SW480 (cell line): ENCODE data around the gene TH.

Experiments used
- DNase-seq: peaks from one replicate; pipeline ENCODE4 v3.0.0-alpha.2; 2016; ENCODE audit warnings: low spot score

The TH gene

DNA sequence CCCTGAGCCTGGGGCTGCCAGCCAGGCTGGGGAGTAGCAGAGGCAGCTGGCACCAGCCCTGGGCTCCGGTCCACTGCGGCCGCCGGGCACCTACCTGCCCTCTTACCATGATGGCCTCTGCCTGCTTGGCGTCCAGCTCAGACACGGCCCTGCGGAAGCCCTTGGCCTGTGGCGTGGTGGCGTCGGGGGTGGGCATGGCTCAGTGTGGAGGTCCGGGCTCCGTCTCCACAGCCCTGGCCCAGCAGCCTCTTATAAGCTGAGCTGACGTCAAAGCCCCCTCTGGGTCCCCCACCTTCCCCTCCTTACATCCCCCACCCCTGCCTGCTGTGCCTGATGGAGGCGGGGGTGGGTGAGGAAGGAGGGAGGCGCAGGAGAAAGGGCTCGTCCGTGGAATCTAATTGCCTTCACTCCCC is at the start of gene TH:
Gene TH, minus strand, starts transcription at position 225 of the 413 bp plus-strand sequence. Its CDS starts 29 bp downstream, at position 196.
- DNase-seq = no peak

DNA sequence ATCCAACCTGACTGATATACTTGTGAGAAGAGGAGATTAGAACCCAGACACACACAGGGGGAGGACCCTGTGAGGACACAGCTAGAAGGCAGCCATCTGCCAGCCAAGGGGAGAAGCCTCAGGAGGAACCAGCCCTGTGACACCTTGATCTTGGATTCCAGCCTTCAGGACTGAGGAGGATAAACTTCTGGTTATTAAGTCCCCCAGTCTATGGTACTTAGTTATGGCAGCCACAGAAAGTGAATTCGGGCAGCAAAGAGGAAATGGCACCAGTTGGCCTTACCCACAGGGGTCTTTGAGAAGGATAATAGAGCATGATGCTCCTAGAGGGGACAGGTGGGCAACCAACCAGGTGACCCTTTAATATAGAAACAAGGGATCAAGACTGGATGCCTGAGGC is 49.4 kb upstream of the TH start:
- no peak for DNase-seq

DNA sequence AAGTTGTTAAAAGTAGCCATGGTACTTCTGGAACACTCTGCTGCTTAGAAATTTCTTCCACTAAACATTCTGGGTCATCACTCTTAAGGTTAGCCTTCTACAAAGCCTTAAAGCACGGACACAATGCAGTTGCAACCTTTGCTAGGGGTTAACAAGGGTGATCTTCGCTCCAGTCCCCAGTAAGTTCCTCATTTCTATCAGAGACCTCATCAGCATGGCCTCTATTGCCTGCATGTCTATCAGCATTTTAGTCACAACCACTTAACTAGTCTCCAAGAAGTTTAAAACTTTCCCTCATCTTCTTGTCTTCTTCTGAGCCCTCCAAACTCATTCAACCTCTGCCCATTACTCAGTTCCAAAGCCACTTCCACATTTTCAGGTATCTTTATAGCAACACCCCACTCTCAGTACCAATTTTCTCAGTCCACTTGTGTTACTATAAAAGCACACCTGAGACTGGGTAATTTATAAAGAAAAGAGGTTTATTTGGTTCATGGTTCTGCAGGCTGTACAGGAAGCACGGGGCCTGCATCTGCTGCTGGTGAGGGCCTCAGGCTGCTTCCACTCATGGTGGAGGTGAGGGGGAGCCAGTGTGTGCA is 48.7 kb upstream of the TH start:
- no peak for DNase-seq

DNA sequence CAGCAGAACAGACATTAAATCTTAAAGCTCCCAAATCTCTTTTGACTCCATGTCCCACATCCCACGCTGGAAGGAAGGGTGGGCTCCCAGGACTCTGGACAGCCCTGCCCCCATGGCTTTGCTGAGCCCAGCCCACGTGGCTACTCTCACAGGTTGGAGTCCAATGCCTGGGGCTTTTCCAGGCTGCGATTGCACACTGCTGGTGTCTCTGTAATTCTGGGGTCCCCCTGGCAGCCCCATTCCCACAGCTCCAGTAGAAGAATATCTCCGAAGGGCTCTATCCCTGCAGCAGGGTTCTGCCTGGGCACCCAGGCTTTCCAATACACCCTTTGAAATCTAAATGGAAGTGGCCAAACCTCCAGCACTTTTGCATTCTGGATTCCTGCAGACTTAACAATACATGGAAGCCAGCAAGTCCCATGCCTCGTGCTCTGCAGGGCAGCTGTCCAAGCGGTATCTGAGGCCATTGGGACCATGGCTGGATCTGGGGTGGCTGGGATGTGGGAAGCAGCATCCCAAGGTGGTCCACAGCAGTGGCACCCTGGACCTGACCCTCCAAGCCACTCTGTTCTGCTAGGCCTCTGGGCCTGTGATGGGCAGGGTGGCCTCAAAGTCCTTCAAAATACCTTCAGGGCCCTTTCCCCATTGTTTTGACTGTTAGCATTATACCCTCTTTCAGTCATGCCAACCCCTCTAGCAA is 47.9 kb upstream of the TH start:
- DNase-seq = no peak

DNA sequence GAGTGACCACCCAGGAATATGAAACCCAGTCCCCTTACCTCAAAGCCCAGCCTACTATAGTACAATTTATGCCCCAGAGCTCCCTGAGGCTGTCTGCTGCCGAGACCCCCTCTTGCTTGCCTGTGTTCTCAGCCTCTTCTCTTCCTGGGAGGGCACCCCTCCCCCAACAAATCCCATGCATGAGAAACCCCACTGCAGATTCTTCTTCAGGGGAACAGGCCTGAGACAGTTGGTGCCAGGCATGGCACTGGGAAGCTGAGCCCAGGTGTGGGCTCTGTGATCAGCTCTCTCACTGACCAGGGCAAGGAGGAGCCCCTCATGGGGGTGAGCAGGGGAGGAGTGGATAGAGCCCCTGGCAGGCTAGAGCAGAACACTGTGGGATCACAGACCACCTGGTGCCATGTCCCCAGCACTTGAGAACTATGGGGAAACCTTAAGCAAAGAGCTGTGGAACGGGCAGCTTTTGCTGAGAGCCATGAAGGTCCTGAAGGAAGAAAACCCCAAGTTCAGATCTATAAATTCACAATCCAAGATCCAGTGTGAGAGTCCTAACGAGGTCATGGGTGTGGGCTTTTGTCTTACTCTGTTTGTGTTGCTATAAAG is 46.5 kb upstream of the TH start:
- no peak for DNase-seq

DNA sequence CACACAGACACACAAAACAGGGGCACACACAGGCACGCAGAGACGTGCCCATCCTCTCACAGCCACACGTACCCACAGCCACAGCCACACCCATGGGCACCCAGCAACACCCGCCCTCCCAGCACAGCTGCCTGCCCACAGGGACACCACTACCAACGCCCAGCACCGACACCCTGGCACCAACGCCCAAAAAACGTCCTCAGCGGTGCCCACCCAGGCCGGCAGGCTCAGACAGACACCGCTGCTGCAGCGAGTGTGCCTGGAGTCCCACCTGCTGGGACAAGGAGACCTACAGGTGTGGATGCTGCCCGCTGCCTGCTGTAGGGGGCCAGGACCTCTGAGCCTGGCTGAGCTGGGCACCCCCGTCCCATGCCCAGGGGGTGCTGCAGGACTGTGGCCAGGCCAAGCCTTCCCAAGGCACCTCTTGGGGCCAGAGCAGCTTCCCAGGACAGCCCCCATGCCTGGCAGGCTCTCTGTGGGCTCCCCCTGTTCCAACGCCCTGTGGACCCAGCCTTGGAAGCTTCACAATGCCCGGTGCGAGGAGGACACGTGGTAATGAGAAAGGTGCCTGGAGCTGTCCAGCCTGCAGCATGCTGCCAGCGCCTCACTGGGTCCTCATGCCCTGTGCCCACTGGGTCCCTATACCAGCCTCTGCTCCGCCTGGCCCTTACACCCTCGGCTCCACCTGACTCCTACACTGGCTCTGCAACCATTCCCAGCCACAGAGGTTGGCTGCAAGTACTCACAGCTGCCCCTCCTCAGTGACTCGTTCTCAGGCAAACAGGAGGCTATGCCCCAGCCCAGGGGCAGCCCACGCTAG is 45.8 kb upstream of the TH start:
- peak; percentile 50 for DNase-seq

DNA sequence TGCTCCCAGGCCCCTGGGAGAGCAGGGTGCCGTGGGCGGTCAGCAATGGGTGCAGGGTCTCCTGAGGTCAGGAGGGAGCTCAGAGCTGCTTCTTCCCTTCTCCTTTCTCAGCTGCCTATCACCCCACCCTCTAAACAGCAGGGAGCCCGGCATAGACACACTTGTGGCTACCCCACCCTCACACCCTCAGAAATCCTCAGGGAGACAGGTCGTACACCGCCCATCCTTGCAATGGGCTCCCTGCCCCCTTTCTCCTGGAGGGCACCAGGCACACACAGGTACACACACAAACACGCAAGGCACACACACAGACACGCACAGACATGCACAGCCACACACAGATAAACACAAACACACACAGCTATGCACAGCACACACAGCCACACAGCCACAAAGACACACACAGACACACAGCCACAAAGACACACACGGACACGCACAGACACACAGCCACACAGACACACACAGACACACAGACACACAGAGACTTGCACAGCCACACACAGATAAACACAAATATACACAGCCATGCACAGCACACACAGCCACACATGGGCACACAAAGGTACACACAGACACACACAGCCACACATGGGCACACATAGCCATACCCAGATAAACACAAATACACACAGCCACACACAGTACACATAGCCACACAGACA is 44.9 kb upstream of the TH start:
- DNase-seq = no peak

DNA sequence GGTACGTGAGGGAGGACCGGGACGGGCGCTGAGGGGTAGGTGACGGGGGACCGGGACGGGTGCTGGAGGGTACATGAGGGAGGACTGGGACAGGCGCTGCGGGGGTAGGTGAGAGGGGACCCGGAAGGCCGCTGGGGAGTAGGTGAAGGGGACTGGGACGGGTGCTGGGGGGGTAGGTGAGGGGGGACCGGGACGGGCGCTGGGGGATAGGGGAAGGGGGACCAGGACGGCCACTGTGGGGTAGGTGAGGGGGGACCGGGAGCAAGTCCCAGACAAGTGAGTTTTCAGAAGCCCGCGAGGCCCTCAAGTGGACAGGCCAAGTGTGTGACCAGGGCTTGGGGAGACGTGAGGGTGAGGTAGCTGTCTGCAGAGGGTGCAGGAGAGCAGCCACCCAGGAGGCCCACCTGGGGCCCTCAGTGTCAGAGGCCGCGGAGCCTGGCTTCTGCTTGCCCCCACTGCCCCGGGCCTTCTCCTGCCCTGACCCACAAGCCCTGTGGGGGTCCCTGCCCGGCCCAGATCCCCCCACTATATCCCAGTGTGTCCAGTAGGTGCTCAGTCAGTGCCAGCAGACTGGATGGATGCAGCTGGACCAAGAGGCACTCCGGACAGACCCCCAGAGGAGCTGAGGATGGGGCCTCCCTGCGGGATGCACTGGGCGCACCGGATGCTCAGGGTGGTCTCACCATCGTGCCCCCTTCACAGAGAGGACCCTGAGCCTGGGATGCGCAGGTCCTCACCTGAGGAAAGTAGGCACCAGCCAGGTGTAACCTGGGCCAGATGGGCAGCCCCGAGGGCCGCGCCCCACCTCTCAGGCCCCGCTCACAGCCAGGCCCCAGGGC is 44.2 kb upstream of the TH start:
- DNase-seq = peak; percentile 53

DNA sequence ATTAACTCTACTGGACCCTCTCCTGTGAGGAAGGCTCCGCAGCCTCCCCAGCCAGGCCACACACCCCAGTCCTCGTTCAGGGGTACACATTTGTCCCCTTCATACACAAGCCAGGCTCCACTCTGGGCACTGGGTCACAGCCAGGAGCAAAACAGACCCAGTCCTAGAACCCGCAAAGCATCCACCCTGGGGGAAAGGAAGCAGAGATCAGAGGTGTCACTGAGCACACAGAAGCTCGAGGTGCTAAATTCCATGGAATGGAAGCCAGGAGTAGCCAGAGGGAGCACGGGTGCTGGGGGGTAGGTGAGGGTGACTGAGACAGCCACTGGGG is 43.6 kb upstream of the TH start:
- no peak for DNase-seq

DNA sequence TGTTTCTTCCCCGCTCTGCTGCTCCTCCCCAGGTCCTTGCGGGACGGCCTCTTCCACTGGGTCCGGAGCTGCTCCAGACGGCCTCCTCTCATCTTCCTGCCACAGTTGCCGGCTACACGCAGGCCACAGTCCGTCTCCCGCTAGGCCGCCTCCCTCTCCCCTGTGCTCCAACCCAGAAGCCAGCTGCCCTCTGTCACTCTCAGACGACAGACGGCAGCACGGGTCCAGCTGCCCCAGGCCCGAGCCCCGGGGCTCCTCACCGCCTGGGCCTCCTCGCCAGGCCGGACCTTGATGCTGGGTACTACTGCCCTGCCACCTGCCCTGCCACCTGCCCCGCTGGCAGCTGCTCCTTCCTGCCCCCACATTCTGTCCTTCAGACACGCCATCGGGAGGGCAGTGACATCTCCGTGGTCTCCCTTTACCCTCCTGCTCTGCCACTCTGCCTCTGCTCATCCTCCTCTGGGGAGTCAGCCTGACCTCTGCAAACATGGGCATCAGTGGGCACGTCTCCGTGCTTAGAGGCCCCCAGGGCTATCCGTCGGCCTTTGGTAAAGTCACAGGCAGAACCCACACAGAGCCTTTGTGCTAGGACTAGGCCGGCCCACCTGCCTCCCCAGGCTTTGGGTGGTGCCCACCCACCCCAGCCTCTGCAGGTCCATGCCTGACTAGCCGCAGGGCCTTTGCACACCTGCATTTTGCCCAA is 43.1 kb upstream of the TH start:
- DNase-seq = peak; percentile 50

DNA sequence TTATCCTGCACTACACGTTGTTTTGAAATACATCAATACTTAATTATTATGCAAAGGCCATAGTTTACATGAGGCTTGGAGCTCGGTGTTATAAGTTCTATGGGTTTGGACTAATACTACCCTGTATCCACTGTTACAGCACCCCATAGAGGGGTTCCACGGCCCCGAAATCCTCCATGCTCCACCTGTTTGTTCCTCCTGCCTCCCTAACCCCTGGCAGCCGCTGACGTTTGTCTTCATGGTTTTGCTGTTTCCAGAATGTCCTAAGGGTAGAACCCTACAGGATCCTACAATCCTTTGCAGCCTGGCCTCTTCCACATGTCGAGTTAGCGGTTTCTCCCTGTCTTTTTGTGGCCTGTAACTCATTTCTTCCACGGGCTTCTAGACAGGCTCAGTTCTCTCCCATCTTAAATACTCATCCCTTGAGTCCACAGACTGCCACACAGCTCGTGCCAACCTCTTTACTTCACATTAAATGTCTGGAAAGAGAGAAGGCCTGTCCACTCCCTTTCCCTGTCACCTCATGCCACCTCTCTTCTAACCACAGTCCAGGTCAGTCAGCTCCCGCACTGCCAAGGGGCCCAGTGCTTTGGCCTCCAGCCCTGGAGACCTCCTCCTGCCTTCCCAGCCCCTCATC is 42.4 kb upstream of the TH start:
- no peak for DNase-seq

DNA sequence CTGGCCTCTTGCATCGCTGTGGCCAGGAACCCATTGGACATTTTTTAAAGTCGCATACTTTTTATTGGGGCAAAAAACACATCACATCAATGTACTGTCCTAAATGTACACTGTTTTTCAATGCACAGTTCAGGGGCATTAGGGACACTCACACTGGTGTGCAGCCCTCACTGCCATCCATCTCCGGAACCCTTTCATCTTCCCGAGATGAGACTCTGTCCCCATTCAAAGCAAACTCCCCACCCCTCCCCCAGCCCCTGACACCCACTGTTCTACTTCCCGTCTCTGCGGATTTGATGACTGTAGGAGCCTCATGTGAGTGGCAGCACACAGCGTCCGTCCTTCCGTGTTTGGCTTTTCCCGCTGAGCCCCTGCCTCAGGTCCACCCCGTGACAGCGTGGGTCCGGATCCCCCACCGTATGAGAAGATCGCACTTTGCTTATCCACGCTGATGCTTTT is 41.8 kb upstream of the TH start:
- peak; percentile 92 for DNase-seq

DNA sequence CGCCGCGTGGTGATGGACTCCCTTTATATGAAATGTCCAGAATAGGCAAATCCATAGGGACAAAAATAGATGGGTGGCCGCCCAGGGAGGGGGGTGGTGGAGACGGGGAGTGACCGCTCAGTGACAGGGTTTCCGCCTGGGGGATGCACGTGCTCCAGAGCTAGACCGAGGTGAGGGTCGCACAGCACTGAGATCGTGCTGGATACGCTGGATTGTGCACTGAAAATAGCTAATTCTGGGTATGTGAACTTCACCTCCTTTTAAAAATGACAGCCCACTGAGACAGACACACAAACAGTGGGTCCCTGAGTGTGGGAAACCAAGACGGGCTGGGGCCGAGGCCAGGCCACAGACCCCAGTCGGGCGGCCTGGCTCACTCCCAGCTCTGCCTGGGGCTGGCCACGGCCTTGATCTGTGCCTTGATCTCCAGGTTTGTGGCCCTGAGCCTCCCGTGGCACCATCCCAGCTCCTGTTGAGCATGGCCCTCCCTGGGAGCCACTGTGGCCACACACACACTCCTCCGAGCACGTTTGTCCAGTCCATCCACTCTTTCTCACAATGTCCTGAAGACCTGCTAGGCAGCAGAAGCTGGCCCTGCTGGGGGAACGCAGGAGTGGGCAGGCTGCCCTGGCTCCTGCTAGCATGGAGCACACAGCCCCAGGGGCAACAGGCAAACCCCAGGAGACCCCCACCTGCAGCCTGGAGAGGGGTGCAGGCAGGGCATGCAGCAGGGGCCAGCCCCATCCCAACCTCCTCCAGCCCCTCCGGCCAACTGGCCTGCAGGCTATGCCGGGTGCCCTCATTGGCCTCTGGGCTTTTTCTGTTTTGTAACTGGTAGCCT is 41.0 kb upstream of the TH start:
- no peak for DNase-seq

DNA sequence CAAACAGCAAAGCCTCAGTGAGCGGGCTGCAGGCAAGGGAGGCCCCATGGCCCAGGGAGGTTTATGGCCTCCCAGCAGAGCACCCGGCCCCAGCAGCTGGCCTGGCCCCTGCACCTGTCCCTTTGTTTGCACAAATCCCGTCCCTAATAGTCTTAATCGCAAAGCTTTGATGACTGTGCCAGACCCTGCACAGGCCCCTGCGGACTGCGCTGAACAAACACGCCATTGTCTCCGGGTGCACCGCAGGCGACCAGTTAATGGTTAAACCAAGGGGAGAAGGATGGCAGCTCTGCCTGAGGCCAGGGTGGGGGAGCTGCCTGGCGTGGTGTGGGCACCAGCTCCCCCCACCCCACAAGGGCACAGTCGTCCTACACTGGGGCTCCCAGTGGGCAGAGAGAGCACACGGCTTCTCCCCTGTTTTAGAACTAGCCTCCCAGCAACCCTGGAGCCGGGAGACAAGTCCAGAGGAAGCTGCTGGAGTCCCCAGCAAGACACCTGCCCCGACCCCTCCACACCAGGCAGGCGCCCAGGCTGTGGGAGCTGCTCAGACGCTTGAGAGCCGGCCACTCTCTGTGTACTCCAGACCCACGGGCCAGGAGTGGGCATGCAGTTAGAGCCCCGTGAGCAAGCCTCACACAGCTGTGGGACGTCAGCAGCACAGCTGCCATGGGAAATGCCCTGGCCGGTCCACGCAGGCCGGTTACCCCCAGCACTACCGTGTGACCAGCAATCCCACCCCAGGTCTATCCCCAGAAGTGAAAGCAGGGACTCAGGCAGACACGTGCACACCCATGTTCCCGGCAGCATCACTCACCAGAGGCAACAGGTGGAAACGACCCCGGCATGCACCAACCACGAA is 39.7 kb upstream of the TH start:
- DNase-seq = peak; percentile 99

DNA sequence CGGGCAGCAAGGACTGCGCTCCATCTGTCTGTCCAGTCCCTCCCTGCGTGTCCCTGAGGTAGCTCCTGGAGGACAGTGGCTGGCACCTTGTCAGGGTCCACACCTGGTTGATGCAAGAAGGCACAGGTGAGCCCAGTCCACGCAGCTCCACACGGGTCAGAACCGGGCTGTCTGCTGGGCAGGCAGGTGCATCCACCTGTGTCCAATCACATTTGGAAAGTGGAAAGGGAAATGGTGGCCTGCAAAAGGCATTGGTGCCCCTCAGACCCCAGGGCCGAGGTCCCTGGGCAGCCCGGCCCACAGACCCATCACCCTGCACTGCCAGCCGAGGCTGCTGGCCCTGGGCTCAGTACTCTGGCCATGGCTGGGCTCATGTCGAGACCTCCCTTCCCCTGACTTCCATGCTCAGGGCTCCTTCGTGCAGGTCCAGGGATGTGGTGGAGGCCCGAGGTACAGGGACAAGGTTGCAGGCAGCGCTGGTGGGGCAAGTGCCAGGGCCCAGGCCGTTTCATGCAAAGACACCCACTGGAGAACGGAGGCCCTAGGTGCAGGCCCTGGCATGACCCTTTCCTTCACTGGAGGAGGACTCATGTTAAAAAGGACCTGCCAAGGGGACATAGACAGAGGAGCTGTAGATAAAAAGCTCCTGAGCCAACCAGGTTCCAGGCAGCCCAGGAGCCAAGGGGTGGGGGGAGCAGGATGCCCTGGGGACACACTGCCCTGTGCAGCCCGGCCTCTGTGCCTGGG is 38.9 kb upstream of the TH start:
- no peak for DNase-seq

DNA sequence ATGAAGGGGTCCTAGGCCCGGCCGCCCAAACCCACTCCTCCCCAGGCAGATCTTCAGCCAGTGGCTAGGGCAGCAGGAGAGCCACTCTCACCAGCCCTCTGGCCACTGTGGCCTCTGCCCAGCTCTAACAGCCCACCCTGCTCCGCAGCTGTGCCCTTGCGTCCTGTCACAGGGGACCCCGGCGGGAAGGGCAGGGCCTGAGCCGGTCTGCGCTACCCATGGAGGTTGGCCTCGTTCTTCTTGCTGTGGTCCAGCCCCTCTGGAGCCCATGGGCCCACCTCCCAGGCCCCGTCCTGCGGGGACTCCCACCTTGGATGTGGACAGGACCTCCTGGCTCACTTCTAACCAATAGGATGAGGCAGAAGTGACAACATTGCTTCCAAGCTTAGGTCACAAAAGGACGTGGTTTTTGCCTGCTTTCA is 38.3 kb upstream of the TH start:
- peak; percentile 45 for DNase-seq

DNA sequence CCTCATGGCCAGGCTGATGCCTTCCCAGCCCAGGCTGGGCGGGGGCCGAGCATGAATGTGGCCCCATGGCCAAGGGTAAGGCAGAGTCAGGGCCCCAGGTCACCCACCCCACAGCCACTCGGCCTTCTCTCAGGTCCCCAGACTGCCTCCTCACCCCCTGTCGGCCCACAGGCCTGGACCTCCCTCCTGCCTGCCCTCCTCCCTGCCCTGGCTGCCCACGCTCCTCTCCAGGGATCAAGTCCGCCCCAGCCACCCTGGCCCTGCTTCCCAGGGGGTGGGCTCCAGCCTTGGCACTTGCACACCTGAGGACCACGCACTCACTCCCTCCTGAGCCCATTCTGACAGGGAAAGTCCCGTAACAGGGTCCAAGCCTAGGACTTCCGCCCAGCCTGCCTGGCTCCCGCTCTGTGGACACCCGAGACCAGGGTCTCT is 37.8 kb upstream of the TH start:
- no peak for DNase-seq
